Small intestine (tissue), 7 donors: ENCODE data around the gene ATG9B. TPM values are rescaled to one million over a fixed set of nuclear protein-coding genes. Genes with fewer than 3 reads are reported as not detected.

ENCODE experiments used
- DNase-seq, 2 donors: peaks; one replicate each; pipeline versions ENCODE4 v3.0.0 to v3.0.0-alpha.2; 2013
- FAIRE-seq: peaks from 2 replicates; lab custom pipeline; 2012; peaks lifted over from hg19 to GRCh38; lab: Jason Lieb, UNC
- H3K27ac ChIP-seq, 3 donors: one replicate each; pipeline ENCODE4 v1.5.1; 2013; ENCODE audit warnings: low read length in 2 of 3, mild to moderate bottlenecking in 2 of 3, control low read depth in 1 of 3, inconsistent platforms in 1 of 3, low read depth in 1 of 3, moderate library complexity in 1 of 3
- H3K27me3 ChIP-seq, 3 donors: one replicate each; pipeline ENCODE4 v1.6.1; 2013; ENCODE audit warnings: low read length in 3 of 3, inconsistent platforms in 1 of 3; ENCODE audit not compliant: control insufficient read depth in 3 of 3, insufficient read depth in 3 of 3
- H3K36me3 ChIP-seq, 3 donors: one replicate each; pipeline ENCODE4 v1.6.1; 2013; ENCODE audit warnings: low read length in 3 of 3, inconsistent platforms in 1 of 3, low read depth in 1 of 3, mild to moderate bottlenecking in 1 of 3, moderate library complexity in 1 of 3; ENCODE audit not compliant: control insufficient read depth in 3 of 3, insufficient read depth in 2 of 3
- H3K4me1 ChIP-seq, 3 donors: one replicate each; pipeline ENCODE4 v1.6.1; 2013; ENCODE audit warnings: low read length in 2 of 3, inconsistent platforms in 1 of 3, low read depth in 1 of 3, mild to moderate bottlenecking in 1 of 3, moderate library complexity in 1 of 3; ENCODE audit not compliant: control insufficient read depth in 3 of 3, insufficient read depth in 2 of 3
- H3K4me3 ChIP-seq, 3 donors: one replicate each; pipeline ENCODE4 v1.5.1; 2013; ENCODE audit warnings: low read length in 3 of 3, control low read depth in 1 of 3, inconsistent platforms in 1 of 3, low read depth in 1 of 3, mild to moderate bottlenecking in 1 of 3, moderate library complexity in 1 of 3
- H3K9me3 ChIP-seq, 2 donors: one replicate each; pipeline ENCODE4 v1.6.1; 2013; ENCODE audit warnings: low read depth in 1 of 2, low read length in 1 of 2; ENCODE audit not compliant: control insufficient read depth in 2 of 2, insufficient read depth in 1 of 2
- WGBS, 3 donors: extraction: QIAGEN DNeasy Blood & Tissue Kit; methylation state at CpG; one replicate each; pipeline ENCODE4 v1.1.7; 2013; 5-methylcytosine and 5-hydroxymethylcytosine counted together
- polyA plus RNA-seq, 4 donors: library from polyadenylated mRNA; stranded (reverse) in 3 of 4; unstranded in 1 of 4; fragments of 200-250 nt in 3 of 4; fragments of 120-200 nt in 1 of 4; gene quantifications; one replicate each; pipeline versions ENCODE4 v1.2.1 to v1.2.3, GENCODE V29; 2013
- donor health status: healthy with polysubstance abuse.
- donor health status: control.
- donor health status: control.
- donor health status: Bipolar disorder and iron deficiency.
- donor health status: healthy.

ATG9B gene
- polyA plus RNA-seq, 4 donors: 0.22 to 1.6 (median 0.77) TPM

- Histone ChIP-seq H3K27ac (no peak overlapping the region), H3K4me1 (peaks cover 0 to 24% (median 7%) of the 10 kb centered on the region in 3 donors), H3K27me3 (no peaks in the 10 kb centered on the region), H3K9me3 (no peaks in the 10 kb centered on the region), H3K36me3 (peaks cover 9 to 81% (median 22%) of the 10 kb centered on the region in 3 donors), H3K4me3 (no peak overlapping the region)
- FAIRE-seq: no peak
- 80 to 84% (median 83%) methylated on average over 14 of the region's 14 CpGs for WGBS, 3 donors
- DNase-seq: no peak
These were observed 41.2 kb upstream of the ATG9B start for GRCh38 chr7:151065516-151065915.

- no peak for DNase-seq
These were observed 40.7 kb upstream of the ATG9B start for GRCh38 chr7:151064993-151065392.

GRCh38 chr7:151064454-151064853 lies 40.2 kb upstream of the ATG9B start:
- Histone ChIP-seq H3K4me3 (no peak overlapping the region), H3K36me3 (peaks cover 9 to 70% (median 22%) of the 10 kb centered on the region in 3 donors), H3K9me3 (no peaks in the 10 kb centered on the region), H3K27ac (no peak overlapping the region), H3K4me1 (peaks cover 0 to 27% (median 9%) of the 10 kb centered on the region in 3 donors), H3K27me3 (no peaks in the 10 kb centered on the region)
- DNase-seq (no peak), FAIRE-seq (no peak)
- 95 to 98% (median 95%) methylated on average over 9 to 18 of the region's 18 CpGs for WGBS, 3 donors

More at GRCh38 chr7:151064993-151065392, 40.7 kb upstream of the ATG9B start:
- H3K27me3 ChIP-seq: no peaks in the 10 kb centered on the region
- H3K27ac ChIP-seq: no peak overlapping the region
- H3K9me3 ChIP-seq: no peaks in the 10 kb centered on the region
- FAIRE-seq: no peak
- no peak overlapping the region for H3K4me3 ChIP-seq
- H3K36me3 ChIP-seq: peaks cover 9 to 76% (median 22%) of the 10 kb centered on the region in 3 donors
- H3K4me1 ChIP-seq: peaks cover 0 to 27% (median 9%) of the 10 kb centered on the region in 3 donors
- 88 to 93% (median 93%) methylated on average over 6 of the region's 6 CpGs for WGBS, 3 donors

GRCh38 chr7:151063212-151063561 lies 38.9 kb upstream of the ATG9B start:
- Histone ChIP-seq H3K4me3 (peak overlapping the region in 2 of 3 donors; percentile 67 to 72), H3K9me3 (no peaks in the 10 kb centered on the region), H3K4me1 (peaks cover 0 to 37% (median 9%) of the 10 kb centered on the region in 3 donors), H3K36me3 (peaks cover 8 to 58% (median 22%) of the 10 kb centered on the region in 3 donors), H3K27me3 (no peaks in the 10 kb centered on the region), H3K27ac (peak overlapping the region in 1 of 3 donors; percentile 52)
- DNase-seq (peak; percentile 32 to 59), FAIRE-seq (no peak)
- 18 to 47% (median 36%) methylated on average over 9 to 11 of the region's 11 CpGs for WGBS, 3 donors

GRCh38 chr7:151062399-151063211 lies 38.3 kb upstream of the ATG9B start:
- H3K36me3 ChIP-seq: peaks cover 7 to 52% (median 22%) of the 10 kb centered on the region in 3 donors
- H3K4me1 ChIP-seq: peaks cover 0 to 37% (median 9%) of the 10 kb centered on the region in 3 donors
- H3K27ac ChIP-seq: peak overlapping the region; percentile 75 to 79 (median 75)
- H3K4me3 ChIP-seq: peak overlapping the region in 2 of 3 donors; percentile 67 to 72
- FAIRE-seq (no peak), DNase-seq (peak; percentile 95)
- H3K9me3 ChIP-seq: no peaks in the 10 kb centered on the region
- no peaks in the 10 kb centered on the region for H3K27me3 ChIP-seq
- 21 to 50% (median 39%) methylated on average over 37 to 43 of the region's 43 CpGs for WGBS, 3 donors

- H3K9me3 ChIP-seq: no peaks in the 10 kb centered on the region
- no peak for DNase-seq
- H3K27ac ChIP-seq: no peak overlapping the region
- H3K4me3 ChIP-seq: no peak overlapping the region
- FAIRE-seq: no peak
- WGBS, 3 donors: 20 to 64% (median 44%) methylated on average over 10 to 11 of the region's 11 CpGs
- no peaks in the 10 kb centered on the region for H3K27me3 ChIP-seq
- peaks cover 3 to 46% (median 22%) of the 10 kb centered on the region in 3 donors for H3K36me3 ChIP-seq
- H3K4me1 ChIP-seq: peaks cover 0 to 40% (median 9%) of the 10 kb centered on the region in 3 donors
These were observed 37.8 kb upstream of the ATG9B start for GRCh38 chr7:151062111-151062398.

- WGBS, 3 donors: 66 to 71% (median 70%) methylated on average over 33 of the region's 33 CpGs
- DNase-seq: no peak
- H3K4me3 ChIP-seq: no peak overlapping the region
- H3K36me3 ChIP-seq: peaks cover under 1 to 40% (median 19%) of the 10 kb centered on the region in 3 donors
- H3K9me3 ChIP-seq: no peaks in the 10 kb centered on the region
- no peaks in the 10 kb centered on the region for H3K27me3 ChIP-seq
- H3K4me1 ChIP-seq: peaks cover 0 to 46% (median 9%) of the 10 kb centered on the region in 3 donors
- H3K27ac ChIP-seq: no peak overlapping the region
- no peak for FAIRE-seq
These were observed 37.2 kb upstream of the ATG9B start for GRCh38 chr7:151061213-151062110.
